Brain microvascular endothelial cell (primary cell): ENCODE results near the gene TMOD1.

Experiments
- DNase-seq: peaks from one replicate; pipeline ENCODE4 v3.0.0-alpha.2; 2020
- H3K27ac ChIP-seq: fragments of 250-450 bp; sonication (Bioruptor Pico); 2 replicates; pipeline ENCODE4 v1.5.1; 2020; ENCODE audit warnings: mild to moderate bottlenecking, moderate library complexity
- H3K27me3 ChIP-seq: fragments of 250-450 bp; sonication (Bioruptor Pico); replicated peaks from 2 replicates; pipeline ENCODE4 v1.5.1; 2020; ENCODE audit warnings: mild to moderate bottlenecking
- H3K36me3 ChIP-seq: fragments of 250-450 bp; sonication (Bioruptor Pico); replicated peaks from 2 replicates; pipeline ENCODE4 v1.5.1; 2020; ENCODE audit warnings: mild to moderate bottlenecking
- H3K4me3 ChIP-seq: 2 replicates; pipeline ENCODE4 v1.5.1; 2011; ENCODE audit warnings: low read depth, mild to moderate bottlenecking, control low read depth, low read length, moderate library complexity
- in situ Hi-C: cut with HindIII; loops from 2 replicates; pipeline ENCODE4 v1.10.0; 2017; ENCODE audit warnings: low sequenced_read_pairs, low pct_ligation_motif_present
- TF ChIP-seq, protein P1 (sequence below): IDR thresholded peaks from 2 replicates; pipeline ENCODE4 v1.5.1; 2011; ENCODE audit warnings: low read depth, mild to moderate bottlenecking, moderate library complexity, low read length, control low read depth, inconsistent platforms; ENCODE audit errors: missing control alignments

TMOD1 gene

DNA sequence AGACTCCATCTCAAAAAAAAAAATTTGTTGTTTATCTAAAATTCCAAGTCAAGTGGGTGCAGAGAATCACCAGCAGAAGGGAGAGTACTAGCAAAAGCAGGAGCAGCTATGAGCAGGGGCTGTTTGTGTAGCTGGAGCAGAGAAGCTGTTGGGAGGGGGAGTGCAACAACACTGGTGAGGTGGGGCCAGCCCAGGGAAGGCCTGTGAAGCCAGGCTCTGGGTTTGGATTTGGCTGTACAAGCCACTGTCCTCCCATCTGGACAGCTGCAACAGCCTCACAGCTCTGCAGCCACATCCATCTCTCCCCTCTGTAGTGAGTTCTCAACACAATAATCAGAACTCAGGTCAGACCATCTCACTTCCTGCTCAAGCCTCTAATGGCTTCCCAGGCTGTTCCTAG lies 59.4 kb downstream of the TMOD1 start:
- in situ Hi-C loops: no loop called here
- Histone ChIP-seq H3K27ac (no peak overlapping the region), H3K27me3 (no peaks in the 10 kb centered on the region), H3K4me3 (no peak overlapping the region), H3K36me3 (no peaks in the 10 kb centered on the region)
- DNase-seq: no peak
- TF ChIP-seq, protein P1, sequence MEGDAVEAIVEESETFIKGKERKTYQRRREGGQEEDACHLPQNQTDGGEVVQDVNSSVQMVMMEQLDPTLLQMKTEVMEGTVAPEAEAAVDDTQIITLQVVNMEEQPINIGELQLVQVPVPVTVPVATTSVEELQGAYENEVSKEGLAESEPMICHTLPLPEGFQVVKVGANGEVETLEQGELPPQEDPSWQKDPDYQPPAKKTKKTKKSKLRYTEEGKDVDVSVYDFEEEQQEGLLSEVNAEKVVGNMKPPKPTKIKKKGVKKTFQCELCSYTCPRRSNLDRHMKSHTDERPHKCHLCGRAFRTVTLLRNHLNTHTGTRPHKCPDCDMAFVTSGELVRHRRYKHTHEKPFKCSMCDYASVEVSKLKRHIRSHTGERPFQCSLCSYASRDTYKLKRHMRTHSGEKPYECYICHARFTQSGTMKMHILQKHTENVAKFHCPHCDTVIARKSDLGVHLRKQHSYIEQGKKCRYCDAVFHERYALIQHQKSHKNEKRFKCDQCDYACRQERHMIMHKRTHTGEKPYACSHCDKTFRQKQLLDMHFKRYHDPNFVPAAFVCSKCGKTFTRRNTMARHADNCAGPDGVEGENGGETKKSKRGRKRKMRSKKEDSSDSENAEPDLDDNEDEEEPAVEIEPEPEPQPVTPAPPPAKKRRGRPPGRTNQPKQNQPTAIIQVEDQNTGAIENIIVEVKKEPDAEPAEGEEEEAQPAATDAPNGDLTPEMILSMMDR: no peak

DNA sequence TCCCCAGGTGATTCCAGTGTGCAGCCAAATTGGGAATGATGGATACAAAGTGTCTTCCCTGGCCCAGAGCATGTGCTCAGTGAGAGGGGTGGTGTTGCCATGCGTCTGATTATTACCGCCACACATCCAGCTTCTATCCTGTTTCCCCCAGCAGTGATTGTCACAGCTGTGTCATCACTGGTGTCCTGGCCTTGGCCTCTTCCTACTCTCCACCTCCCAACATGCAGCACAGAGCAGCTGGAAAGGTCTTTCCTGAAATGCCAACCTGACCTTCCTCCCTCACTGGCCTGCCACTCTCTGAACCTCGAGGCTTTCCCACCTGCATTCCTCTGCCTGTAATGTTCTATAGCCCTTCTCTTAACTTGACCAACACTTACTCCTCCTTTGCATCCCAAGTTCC lies 60.0 kb downstream of the TMOD1 start:
- no peak for DNase-seq
- no peak overlapping the region for H3K4me3 ChIP-seq
- in situ Hi-C loops: no loop called here
- H3K36me3 ChIP-seq: no peaks in the 10 kb centered on the region
- H3K27me3 ChIP-seq: no peaks in the 10 kb centered on the region
- TF ChIP-seq, protein P1: no peak
- H3K27ac ChIP-seq: no peak overlapping the region

DNA sequence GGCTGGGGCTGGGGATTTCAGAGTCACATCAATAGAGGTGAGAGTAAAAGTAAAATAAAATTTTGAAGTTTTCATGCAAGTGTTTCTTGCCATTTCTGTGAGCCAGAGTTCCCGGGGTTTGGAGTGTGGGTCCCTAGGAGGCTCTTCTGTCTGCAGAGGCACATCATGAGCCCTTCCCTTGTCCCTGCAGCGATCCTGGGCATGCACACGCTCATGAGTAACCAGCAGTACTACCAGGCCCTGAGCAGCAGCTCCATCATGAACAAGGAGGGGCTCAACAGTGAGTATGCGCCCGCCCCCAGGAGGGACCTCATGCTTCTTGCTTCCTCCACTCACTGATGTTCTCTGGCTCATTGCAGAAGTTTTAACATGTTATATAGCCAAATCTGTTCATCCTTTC lies 61.1 kb downstream of the TMOD1 start:
- no peak overlapping the region for H3K27ac ChIP-seq
- H3K36me3 ChIP-seq: no peaks in the 10 kb centered on the region
- H3K4me3 ChIP-seq: no peak overlapping the region
- no peak for DNase-seq
- in situ Hi-C loops: no loop called here
- TF ChIP-seq, protein P1: no peak
- no peaks in the 10 kb centered on the region for H3K27me3 ChIP-seq

DNA sequence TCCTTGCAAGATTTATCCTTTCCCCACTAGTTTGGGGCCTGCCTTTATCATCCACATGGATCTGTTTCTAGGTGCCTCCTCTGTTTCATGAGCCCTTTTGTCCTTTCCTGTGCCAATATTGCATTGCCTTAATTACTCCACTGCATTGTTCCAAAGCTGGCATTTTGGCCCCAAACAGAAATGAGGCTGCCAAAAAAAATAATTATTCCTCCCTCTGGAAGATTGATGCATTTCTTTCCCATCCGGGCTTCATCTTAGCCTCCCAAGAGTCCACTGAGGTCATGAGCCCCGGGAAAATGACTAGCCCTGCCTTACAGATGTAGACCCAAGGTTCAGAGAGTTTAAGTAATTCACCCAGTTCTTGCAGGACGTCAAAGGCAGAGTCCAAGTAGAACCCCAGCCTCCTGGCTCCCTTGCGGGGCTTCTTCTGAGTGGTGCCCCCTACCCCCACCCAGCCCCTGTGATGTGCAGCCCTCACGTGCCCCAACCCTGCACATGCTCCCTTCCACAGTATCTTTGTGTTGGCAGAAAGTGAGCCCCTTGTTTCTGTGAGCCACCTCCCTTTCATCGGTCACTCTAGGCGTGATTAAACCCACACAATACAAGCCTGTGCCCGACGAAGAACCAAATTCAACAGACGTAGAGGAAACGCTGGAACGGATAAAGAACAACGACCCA lies 62.1 kb downstream of the TMOD1 start:
- TF ChIP-seq, protein P1: no peak
- Histone ChIP-seq H3K4me3 (no peak overlapping the region), H3K27me3 (no peaks in the 10 kb centered on the region), H3K36me3 (no peaks in the 10 kb centered on the region), H3K27ac (no peak overlapping the region)
- DNase-seq: no peak
- in situ Hi-C loops: no loop called here

DNA sequence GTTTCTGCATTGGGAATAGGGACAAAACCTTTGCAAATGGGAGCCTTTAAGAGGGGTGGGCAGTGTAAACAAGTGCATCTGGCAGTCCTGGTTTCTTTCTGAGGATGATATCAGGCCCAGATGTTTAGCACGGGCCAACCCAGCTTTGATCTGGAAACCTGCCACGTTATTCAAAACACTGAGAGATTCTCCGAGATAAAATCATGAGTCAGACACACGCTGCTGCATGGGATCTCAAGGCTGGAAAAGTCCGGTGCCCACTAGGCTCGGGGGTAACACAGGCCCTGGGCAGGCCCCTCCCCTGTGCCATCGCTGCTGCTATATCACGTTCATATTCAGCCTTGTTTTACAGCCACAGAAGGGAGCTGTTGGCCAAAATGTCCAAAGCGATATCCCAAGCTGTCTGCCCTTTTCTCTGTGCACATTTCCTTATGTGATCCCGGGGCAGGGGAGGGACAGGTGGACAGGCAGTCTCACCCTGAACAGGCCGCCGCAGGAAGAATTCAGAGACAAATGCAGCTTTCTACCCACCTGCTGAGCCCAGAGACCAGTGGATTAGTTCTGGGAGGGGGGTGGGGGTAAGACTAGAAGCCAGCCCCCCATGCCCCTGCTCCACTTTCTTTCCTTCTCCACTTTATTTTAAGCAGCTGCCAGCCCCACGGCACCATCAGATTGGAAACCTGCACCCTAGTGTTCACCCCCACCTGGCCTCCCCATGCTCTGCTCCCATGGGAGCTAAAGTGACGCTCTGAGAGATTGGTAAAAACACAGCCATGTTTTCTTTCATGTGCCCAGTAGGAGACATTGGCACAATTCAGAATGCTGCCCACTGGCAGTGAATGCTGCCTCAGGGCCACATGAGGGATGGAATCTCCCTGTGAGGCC lies 63.1 kb downstream of the TMOD1 start:
- in situ Hi-C loops: no loop called here
- peak; percentile 63 for DNase-seq
- Histone ChIP-seq H3K36me3 (no peaks in the 10 kb centered on the region), H3K4me3 (no peak overlapping the region), H3K27ac (no peak overlapping the region), H3K27me3 (no peaks in the 10 kb centered on the region)
- TF ChIP-seq, protein P1: no peak
